Central memory CD8-positive, alpha-beta T cell (primary cell): ENCODE results near the gene KCNN3.
"Not testable (repeated sequence)": the region's sequence is repeated elsewhere in the genome, so short reads cannot be mapped to it uniquely, and the experiment has no call there.

Experiments used
- ATAC-seq: fragments of 150-1000 bp; cut with Tn5 transposase; replicated peaks from 2 replicates; pipeline ENCODE4 v1.10.0; 2022; ENCODE audit warnings: mild to moderate bottlenecking, moderate FRiP score, moderate number of reproducible peaks; ENCODE audit not compliant: poor library complexity, severe bottlenecking; ENCODE audit errors: extremely low read depth
- DNase-seq, 2 donors: peaks; one replicate each; pipeline ENCODE4 v3.0.0; 2021; ENCODE audit warnings: low spot score in 2 of 2
- H3K27ac Mint-ChIP-seq: one replicate; pipeline ENCODE4 v1.8.0; 2022; ENCODE audit warnings: low read depth, mild to moderate bottlenecking, moderate library complexity, mixed read lengths
- H3K27me3 Mint-ChIP-seq: one replicate; pipeline ENCODE4 v1.8.0; 2022; ENCODE audit warnings: mixed read lengths
- H3K36me3 Mint-ChIP-seq: one replicate; pipeline ENCODE4 v1.8.0; 2022; ENCODE audit warnings: mild to moderate bottlenecking, moderate library complexity, mixed read lengths; ENCODE audit not compliant: insufficient read depth
- H3K4me1 Mint-ChIP-seq: one replicate; pipeline ENCODE4 v1.8.0; 2022; ENCODE audit warnings: mixed read lengths
- H3K4me3 Mint-ChIP-seq: one replicate; pipeline ENCODE4 v1.8.0; 2022; ENCODE audit warnings: mild to moderate bottlenecking, moderate library complexity, mixed read lengths
- H3K9me3 Mint-ChIP-seq: one replicate; pipeline ENCODE4 v1.8.0; 2022; ENCODE audit warnings: mixed read lengths

KCNN3 gene

DNA sequence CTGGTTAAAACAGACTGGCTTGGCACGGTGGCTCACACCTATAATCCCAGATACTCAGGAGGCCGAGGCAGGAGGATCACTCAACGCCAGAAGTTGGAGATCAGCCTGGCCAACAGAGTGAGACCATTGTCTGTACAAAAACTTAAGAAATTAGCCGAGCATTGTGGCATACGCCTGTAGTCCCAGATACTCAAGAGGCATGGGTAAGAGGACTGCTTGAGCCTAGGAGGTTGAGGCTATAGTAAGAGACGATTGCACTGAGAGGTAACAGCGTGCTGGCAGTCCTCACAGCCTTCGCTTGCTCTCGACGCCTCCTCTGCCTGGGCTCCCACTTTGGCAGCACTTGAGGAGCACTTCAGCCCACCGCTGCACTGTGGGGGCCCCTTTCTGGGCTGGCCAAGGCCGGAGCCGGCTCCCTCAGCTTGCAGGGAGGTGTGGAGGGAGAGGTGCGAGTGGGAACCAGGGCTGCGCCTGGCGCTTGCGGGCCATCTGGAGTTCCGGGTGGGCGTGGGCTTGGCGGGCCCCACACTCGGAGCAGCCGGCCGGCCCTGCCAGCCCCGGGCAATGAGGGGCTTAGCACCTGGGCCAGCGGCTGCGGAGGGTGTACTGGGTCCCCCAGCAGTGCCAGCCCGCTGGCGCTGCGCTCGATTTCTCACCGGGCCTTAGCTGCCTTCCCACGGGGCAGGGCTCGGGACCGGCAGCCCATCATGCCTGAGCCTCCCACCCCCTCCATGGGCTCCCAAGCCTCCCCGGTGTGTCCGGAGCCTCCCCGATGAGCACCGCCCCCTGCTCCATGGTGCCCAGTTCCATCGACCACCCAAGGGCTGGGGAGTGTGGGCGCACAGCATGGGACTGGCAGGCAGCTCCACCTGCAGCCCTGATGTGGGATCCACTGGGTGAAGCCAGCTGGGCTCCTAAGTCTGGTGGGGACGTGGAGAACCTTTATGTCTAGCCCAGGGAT is 199.5 kb downstream of the KCNN3 start:
- H3K27ac Mint-ChIP-seq, H3K4me1 Mint-ChIP-seq, H3K9me3 Mint-ChIP-seq, H3K36me3 Mint-ChIP-seq, ATAC-seq, H3K27me3 Mint-ChIP-seq, H3K4me3 Mint-ChIP-seq: not testable (repeated sequence)
- peak in 1 of 2 donors; percentile 8 for DNase-seq

DNA sequence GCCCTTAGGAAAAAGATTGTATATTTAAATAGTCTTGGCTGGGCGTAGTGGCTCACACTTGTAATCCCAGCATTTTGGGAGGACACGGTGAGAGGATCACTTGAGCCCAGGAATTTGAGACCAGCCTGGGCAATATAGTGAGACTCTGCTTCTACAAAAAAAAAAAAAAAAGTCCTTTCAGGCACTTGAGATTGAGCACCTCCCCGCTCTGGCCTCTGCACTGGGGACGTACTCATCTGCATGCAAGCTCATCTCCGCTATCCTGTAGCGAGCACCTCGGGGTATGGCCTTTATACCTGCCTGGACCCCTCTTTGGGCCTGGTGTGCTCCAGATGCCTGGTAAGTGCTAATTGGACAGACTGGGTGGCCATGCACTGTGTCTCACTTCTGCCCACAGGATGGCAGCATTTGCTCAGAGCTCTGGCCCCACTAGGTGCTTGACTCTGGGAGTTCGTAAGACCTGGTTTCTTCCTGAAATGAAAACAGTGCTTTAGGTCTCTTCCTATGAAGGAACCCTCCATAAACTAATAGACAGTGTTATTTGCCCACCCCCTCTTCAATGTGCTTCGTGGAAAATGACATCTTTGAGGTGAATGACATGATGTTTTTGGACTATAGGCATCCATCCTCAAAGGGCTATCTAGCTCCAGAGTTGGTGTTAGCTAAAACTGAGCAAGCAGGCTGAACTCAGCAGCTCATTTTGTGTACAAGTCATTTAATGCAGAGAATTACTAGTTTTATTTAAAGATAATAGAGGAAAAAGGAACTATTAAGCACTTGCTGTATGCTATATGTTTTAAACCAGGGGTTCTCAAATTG is 200.4 kb downstream of the KCNN3 start:
- no peak overlapping the region for H3K27ac Mint-ChIP-seq
- DNase-seq (peak; percentile 34 to 59), ATAC-seq (peak; percentile 93)
- H3K27me3 Mint-ChIP-seq, result peaks cover 7% of the 10 kb centered on the region
- no peaks in the 10 kb centered on the region for H3K9me3 Mint-ChIP-seq
- no peak overlapping the region for H3K4me3 Mint-ChIP-seq
- H3K4me1 Mint-ChIP-seq, result no peaks in the 10 kb centered on the region
- no peaks in the 10 kb centered on the region for H3K36me3 Mint-ChIP-seq

DNA sequence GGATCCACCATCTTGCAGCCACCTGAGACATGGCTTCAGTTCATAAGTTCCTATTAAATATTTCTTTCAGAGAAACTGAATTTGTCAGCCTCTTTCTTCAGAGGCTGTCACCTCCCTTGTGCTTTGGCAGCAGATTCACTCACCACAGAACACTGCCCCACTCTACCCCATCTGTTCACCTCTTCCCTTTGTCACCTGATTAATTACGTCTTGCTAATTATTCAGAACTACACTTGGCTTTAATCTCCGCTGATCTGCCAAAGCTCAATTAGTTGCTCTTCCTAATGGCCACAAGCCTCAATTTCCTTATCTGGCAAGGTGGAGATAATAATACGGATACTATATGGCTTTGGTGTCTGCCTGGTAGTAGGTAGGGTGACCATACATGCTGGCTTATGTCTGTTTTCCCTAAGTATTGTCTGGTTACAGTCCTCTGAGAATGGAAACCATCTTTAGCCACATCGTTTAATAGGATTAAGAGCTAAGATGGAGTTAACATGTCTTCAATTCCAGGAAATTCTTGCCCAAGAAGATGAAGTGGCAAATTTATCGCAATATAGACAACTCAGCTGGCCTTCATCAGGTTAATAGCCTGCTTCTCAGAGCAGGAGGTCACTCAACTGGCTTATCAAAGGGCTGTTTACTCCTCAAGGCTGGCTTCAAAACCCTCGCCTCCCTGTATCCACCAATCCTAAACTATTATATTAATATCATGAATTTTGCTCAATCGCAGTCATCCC is 203.9 kb downstream of the KCNN3 start:
- H3K36me3 Mint-ChIP-seq, result no peaks in the 10 kb centered on the region
- peaks cover 14% of the 10 kb centered on the region for H3K27me3 Mint-ChIP-seq
- no peak for DNase-seq
- no peaks in the 10 kb centered on the region for H3K9me3 Mint-ChIP-seq
- H3K27ac Mint-ChIP-seq, result no peak overlapping the region
- ATAC-seq, result no peak
- no peaks in the 10 kb centered on the region for H3K4me1 Mint-ChIP-seq
- no peak overlapping the region for H3K4me3 Mint-ChIP-seq

DNA sequence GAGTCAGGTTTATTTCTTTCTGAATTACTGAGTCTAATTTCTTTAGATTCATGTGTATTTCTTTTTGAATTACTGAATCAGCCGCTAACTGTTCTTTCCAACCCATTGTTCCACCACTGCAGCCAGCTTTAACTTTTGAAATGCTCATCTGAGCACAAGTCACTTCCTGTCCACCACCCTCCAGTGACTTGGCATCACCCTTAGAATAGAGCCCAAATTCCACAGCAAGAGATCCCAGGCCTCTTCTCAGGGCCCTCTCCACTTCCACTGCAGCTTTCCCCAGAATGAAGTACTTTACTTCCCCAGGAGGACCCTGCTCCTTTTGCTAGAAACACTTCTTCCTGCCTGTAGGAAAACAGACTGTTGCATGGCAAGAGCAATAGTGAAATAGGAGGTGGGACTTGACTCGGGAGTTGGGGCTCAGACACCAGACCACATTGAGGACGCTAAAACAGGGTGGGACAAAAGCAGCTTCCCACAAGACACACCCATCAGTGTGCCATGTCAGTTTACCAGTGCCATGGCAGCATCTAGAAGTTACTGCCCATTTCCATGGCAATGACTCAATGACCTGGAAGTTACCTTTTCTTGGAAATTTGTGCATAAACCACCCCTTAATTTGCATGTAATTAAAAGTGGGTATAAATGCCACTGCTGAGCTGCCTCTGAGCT is 205.6 kb downstream of the KCNN3 start:
- no peak for DNase-seq
- no peaks in the 10 kb centered on the region for H3K36me3 Mint-ChIP-seq
- H3K4me3 Mint-ChIP-seq, result no peak overlapping the region
- no peaks in the 10 kb centered on the region for H3K4me1 Mint-ChIP-seq
- H3K9me3 Mint-ChIP-seq, result no peaks in the 10 kb centered on the region
- peaks cover 32% of the 10 kb centered on the region for H3K27me3 Mint-ChIP-seq
- ATAC-seq, result no peak
- H3K27ac Mint-ChIP-seq, result no peak overlapping the region

DNA sequence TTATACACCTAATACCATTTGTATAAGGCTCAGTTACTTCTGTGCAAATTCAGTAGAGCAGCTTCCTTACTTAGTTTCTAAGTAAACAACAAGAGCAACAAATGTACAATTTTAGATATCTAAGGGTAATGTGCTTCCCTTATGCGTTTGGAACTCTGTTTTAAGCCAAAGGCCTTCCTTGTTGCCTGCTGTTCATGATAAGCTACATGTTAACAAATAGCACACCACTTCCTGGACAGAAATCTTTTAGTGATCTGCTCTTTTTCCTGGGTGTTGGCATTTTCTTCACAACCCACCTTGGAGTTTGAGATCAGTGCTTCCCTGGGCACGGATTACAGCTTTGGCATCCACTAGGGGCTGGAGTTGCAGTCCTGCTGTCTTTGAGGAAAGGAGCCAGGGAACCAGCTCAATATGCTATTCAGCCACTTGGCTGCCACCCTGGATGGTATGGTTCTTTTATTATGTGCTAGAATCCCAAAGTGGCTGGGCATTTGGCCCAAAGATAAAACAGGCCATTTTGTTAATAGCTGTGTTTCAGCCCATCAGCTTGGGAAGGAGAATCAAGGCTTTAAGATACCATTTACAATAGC is 206.5 kb downstream of the KCNN3 start:
- no peak overlapping the region for H3K4me3 Mint-ChIP-seq
- DNase-seq (no peak), ATAC-seq (no peak)
- H3K27ac Mint-ChIP-seq, result no peak overlapping the region
- H3K36me3 Mint-ChIP-seq, result no peaks in the 10 kb centered on the region
- H3K9me3 Mint-ChIP-seq, result no peaks in the 10 kb centered on the region
- no peaks in the 10 kb centered on the region for H3K4me1 Mint-ChIP-seq
- H3K27me3 Mint-ChIP-seq, result peaks cover 41% of the 10 kb centered on the region

DNA sequence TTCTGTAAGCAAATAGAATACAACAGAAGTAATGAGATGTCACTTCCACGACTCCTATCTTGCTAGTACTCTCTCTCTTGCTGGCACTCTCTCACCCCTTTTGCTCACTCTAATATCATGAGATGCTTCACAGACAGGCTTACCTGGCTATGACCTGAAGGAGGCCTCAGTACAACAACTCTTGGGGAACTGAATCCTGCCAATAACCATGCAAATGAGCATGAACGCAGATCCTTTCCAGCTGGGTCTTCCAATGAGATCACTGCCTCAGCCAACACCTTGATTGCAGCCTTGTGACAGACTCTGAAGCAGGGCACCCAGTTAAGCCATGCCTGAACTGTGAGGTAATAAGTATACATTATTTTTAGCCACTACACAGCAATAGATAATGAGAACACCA is 209.0 kb downstream of the KCNN3 start:
- peaks cover 59% of the 10 kb centered on the region for H3K27me3 Mint-ChIP-seq
- ATAC-seq (no peak), DNase-seq (no peak)
- H3K36me3 Mint-ChIP-seq, result no peaks in the 10 kb centered on the region
- H3K9me3 Mint-ChIP-seq, result no peaks in the 10 kb centered on the region
- no peak overlapping the region for H3K27ac Mint-ChIP-seq
- H3K4me3 Mint-ChIP-seq, result no peak overlapping the region
- no peaks in the 10 kb centered on the region for H3K4me1 Mint-ChIP-seq

DNA sequence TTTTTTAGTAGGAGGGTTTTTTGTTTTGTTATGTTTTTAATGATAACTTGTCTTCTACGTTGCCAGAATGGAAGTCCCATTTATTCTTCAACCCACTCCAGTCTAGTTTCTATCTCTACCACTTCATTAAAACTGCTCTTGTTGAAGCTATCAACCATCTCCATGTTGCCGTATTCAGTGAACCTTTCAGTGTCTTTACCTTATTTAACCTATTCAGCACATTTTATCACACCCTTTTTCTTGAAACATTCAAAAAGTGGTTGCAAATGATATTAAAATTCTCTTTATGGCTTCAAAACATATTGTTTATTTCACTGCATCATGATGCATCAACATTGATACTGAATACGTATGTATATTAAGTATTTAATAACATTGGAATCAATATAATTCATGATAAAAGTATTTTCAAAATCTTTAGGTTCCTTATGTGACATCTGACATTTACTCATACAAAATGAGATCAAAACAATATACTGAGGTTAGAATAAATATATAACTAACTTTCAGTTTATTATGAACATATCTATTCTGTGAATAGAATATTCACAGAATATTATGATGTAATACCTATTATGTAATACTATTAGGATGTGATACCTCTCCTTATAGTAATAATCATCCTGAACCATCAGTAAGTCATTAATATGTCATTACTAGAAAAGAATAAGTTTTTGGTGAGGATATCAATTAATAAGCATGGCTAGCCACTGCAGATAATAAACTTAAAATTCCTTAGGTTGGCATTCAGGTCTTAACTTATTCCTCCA is 210.1 kb downstream of the KCNN3 start:
- Mint-ChIP-seq H3K4me3 (no peak overlapping the region), H3K36me3 (no peaks in the 10 kb centered on the region), H3K9me3 (no peaks in the 10 kb centered on the region), H3K27me3 (peaks cover 69% of the 10 kb centered on the region), H3K27ac (no peak overlapping the region), H3K4me1 (no peaks in the 10 kb centered on the region)
- DNase-seq, result no peak
- no peak for ATAC-seq

DNA sequence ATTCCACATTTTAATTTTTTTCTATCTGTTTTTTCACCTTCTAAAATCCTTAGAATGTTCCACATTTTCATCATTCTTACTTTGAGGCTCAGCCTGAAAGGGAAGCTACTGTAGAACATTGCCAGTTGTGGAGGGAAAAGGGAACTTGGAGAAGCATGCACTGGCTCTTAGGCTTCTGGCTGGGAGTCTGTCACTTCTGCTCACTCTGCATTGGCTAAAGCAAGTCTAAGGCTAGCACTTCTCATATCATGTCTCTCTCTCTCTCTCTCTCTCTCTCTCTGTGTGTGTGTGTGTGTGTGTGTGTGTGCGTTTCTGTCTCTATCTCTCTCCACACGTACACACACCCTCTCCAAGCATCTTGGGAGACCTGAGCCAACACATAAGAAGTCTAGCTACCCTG is 212.5 kb downstream of the KCNN3 start:
- Mint-ChIP-seq H3K27me3 (peaks cover 82% of the 10 kb centered on the region), H3K9me3 (no peaks in the 10 kb centered on the region), H3K36me3 (no peaks in the 10 kb centered on the region), H3K27ac (no peak overlapping the region), H3K4me1 (no peaks in the 10 kb centered on the region), H3K4me3 (no peak overlapping the region)
- ATAC-seq, result no peak
- DNase-seq, result no peak

DNA sequence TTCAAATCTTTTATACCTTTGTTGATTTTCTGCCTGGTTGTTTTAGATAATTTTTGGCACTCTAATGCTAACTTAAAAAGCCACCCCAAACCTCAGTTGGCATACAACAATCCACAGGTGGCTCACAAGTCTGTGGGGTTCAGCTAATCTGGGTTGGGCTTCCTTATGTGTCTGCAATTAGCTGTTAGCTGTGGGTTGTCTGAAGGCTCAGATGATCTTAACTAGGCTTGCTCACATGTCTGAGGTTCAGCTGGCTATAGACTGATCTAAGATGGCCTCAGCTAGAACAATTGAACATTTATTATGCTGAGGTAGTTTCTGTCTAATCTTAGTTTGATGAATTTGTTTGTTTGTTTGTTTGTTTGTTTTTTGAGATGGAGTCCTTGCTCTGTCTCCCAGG is 217.2 kb downstream of the KCNN3 start:
- H3K27me3 Mint-ChIP-seq, result peaks cover 41% of the 10 kb centered on the region
- H3K27ac Mint-ChIP-seq, result no peak overlapping the region
- no peak overlapping the region for H3K4me3 Mint-ChIP-seq
- no peaks in the 10 kb centered on the region for H3K36me3 Mint-ChIP-seq
- H3K9me3 Mint-ChIP-seq, result no peaks in the 10 kb centered on the region
- no peak for ATAC-seq
- H3K4me1 Mint-ChIP-seq, result no peaks in the 10 kb centered on the region
- no peak for DNase-seq
